ENCODE measurements around the gene BCL2L12.

The BCL2L12 gene

DNA sequence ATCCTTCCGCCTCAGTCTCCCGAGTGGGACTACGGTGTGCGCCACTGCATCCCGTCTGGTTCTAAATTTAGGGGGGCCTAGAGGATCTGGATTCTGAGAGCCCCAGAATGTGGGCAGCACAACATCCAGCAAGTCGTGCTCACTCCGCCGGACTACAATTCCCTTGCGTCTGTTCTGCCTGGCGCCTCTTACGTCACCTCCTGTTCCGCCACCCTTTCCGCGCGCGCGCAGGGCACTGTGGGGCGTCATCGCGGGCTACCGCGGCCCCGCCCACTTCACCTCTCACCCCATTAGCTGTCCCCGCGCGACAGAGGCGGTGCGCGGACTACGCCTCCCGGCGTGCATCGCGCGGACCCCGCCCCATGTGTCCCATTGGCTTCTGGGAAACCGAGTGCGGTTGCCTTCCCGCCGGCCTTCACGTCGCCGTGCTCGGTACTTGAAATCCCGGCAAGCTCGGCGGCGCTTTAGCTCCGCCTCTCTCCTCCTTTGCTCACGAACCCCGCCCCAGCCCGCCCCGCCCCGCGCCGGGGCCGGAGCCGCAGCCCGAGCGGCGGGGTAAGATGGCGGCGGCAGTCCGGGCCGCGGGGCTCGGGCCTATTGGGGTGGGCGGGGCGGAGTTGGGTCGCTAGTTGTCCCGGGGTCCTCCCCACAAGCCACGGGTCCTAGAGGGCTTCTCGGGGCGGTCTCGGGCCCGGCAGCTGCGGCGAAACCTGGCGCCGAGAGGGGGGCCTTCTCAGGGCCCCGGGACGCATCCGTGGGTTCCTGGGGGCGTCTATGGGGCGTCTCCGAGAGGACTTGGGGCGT is 23.8 kb upstream of the BCL2L12 start, which contains the start of gene SCAF1:
Gene SCAF1 (plus strand): TSS at position 522 of the 804 bp plus-strand sequence. CDS start 2,818 bp downstream, outside the sequence.
- peak; percentile 98 to 99 (median 98) for DNase-seq (ENCODE audit: low read depth in 4 of 4, low spot score in 1 of 4)

DNA sequence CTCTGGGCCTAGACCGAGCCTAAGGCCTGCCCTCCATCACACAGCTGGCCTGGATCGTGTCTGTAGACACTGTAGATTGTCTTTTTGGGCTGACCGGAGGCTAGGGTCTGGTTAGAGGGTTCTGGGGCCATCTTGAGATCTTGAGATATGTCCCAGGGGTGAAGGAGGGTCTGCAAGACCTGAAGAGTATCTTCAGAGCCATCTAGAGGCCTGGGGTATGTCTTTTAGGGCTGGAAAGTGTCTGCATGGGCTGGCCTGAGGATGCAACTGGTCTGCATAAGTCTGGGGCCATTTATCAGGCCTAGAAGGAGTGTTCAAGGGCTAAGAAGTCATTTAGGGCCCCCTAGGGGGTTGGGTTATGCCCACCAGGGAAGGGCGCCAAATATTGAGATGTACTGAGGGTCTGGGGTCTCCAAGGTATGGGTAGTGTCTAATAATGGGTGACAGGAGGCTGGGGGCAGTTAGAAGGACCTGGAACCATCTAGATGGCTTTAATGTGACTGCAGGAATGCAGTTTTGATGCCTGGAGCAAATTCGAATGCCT is 23.2 kb upstream of the BCL2L12 start:
- no peak for DNase-seq (ENCODE audit: low read depth in 4 of 4, low spot score in 1 of 4)

DNA sequence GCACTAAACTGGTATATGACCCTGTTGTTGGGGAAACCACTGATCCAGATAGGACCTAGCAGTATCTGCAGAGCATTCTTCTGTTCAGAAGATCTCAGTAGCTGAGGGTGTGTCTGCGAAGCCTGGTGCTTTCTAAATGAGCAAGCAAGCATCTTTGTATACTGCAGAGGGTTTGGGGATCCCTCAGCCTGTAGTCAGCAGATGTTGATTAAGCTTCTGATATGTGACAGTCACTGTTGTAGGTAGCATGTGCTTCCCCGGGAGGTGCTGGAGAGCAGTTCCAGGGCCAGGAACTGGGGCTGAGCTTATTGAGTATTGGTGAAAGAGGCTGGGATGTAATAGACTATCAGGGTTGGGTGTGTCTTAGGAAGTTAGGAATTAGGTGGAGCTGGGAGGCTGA is 22.3 kb upstream of the BCL2L12 start:
- no peak for DNase-seq (ENCODE audit: low read depth in 4 of 4, low spot score in 1 of 4)

DNA sequence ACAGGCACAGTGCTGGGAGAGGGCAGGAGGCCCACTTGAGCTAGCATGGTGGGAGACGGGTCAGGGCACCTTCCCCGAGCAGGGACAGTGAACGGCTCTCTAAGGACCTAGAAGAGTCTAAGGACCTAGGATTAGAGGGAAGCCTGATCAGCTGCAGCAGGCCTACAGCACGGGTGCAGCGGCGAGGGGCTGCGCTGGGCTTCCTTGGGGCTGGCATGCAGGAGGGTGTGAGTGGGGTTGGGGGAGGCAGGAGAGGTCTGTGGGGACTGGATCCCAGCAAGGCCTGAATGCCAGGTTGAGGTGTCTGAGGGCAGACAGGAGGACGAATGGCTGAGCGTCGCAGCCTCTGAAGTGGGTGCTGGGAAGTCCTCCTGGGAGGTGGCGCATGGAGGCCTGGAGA is 20.1 kb upstream of the BCL2L12 start:
- DNase-seq (ENCODE audit: low read depth in 4 of 4, low spot score in 1 of 4) = no peak

DNA sequence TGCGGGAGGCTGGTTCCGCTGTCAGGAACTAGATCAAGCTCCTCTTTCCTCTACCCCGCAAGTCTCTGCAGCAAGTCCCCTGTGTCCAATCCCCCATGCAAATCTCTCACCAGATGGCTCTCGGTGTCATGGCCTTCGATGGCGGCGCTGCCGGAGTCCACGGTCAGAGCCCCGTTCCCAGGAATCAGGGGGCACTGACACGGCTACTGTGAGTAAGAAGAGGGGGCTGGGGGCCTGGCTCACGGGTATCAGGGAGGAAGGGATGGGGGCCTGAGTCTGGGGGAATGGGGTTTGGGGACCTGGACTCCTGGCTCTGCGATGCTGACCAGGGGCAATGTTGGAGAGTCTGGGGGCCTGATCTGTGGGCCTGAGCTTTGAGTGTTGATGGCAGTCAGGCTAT is 19.7 kb upstream of the BCL2L12 start:
- no peak for DNase-seq (ENCODE audit: low read depth in 4 of 4, low spot score in 1 of 4)

DNA sequence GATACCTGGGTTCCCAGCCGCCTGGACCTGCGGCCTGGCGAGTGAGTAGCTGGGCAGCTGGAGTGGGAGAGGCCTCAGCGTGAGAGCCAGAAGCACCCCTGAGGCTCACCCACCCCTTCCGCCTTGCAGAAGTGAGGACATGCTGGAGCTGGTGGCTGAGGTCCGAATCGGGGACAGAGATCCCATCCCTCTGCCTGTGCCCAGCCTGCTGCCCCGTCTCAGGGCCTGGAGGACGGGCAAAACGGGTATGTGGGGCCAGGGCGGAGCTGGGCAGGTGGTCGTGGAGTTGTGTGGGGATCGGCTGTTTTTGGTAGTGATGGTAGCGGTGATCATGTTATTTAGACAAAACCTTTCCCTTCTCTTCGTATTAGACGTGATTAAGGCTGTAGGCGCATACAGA is 19.1 kb upstream of the BCL2L12 start:
- DNase-seq (ENCODE audit: low read depth in 4 of 4, low spot score in 1 of 4) = no peak

DNA sequence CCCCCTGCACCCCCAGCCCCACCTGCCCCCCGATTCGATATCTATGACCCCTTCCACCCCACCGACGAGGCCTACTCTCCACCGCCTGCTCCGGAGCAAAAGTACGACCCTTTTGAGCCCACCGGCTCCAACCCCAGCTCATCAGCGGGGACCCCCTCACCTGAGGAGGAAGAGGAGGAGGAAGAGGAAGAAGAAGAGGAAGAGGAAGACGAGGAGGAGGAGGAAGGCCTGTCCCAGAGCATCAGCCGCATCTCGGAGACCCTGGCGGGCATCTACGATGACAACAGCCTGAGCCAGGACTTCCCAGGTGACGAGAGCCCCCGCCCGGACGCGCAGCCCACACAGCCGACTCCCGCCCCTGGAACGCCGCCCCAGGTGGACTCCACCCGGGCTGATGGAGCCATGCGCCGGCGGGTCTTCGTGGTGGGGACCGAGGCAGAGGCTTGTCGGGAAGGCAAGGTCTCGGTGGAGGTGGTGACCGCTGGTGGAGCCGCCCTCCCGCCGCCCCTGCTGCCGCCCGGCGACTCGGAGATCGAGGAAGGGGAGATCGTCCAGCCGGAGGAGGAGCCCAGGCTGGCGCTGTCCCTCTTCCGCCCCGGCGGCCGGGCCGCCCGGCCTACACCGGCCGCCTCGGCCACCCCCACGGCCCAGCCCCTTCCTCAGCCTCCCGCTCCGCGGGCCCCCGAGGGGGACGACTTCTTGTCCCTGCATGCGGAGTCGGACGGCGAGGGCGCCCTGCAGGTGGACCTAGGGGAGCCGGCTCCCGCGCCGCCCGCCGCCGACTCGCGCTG is 14.5 kb upstream of the BCL2L12 start:
- DNase-seq (ENCODE audit: low read depth in 4 of 4, low spot score in 1 of 4) = no peak

DNA sequence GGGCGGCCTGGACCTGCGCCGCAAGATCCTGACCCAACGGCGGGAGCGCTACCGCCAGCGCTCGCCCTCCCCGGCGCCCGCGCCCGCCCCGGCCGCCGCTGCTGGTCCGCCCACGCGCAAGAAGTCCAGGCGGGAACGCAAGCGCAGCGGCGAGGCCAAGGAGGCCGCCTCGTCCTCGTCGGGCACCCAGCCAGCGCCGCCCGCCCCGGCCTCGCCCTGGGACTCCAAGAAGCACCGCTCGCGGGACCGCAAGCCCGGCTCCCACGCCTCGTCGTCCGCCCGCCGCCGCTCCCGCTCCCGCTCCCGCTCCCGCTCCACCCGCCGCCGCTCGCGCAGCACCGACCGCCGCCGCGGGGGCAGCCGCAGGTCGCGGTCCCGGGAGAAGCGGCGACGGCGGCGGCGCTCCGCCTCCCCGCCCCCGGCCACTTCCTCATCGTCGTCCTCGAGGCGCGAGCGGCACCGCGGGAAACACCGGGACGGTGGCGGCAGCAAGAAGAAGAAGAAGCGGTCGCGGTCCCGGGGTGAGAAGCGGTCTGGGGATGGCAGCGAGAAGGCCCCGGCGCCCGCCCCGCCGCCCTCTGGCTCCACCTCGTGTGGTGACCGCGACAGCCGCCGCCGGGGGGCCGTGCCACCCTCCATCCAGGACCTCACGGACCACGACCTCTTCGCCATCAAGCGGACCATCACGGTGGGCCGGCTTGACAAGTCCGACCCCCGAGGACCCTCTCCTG is 13.7 kb upstream of the BCL2L12 start:
- no peak for DNase-seq (ENCODE audit: low read depth in 4 of 4, low spot score in 1 of 4)

DNA sequence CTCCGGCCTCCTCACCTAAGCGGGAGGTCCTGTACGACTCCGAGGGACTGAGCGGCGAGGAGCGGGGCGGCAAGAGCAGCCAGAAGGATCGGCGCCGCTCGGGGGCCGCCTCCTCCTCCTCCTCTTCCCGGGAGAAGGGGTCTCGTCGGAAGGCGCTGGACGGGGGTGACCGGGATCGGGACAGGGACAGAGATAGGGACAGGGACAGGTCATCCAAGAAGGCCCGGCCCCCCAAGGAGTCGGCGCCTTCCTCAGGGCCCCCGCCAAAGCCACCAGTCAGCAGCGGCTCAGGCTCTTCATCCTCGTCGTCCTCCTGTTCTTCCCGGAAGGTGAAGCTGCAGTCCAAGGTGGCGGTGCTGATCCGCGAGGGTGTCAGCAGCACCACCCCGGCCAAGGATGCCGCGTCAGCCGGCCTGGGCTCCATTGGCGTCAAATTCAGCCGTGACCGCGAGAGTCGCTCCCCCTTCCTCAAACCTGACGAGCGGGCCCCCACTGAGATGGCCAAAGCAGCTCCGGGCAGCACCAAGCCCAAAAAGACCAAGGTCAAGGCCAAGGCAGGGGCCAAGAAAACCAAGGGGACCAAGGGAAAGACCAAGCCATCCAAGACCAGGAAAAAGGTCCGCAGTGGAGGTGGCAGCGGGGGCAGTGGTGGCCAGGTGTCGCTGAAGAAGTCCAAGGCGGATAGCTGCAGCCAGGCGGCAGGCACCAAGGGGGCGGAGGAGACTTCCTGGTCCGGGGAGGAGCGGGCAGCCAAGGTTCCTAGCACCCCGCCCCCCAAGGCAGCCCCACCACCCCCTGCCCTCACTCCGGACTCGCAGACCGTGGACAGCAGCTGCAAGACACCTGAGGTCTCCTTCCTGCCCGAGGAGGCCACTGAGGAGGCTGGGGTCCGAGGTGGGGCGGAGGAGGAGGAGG is 12.9 kb upstream of the BCL2L12 start:
- DNase-seq (ENCODE audit: low read depth in 4 of 4, low spot score in 1 of 4) = no peak

DNA sequence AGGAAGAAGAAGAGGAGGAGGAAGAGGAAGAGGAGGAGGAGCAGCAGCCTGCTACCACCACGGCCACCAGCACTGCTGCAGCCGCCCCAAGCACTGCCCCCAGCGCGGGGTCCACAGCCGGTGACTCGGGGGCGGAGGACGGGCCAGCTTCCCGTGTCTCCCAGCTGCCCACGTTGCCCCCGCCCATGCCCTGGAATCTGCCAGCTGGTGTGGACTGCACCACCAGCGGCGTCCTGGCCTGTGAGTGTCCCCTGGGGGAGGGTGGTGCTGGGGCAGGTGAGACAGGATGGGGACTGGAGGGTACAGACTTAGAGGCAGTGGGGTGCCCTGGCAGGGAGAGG is 12.3 kb upstream of the BCL2L12 start:
- DNase-seq (ENCODE audit: low read depth in 4 of 4, low spot score in 1 of 4) = no peak

DNA sequence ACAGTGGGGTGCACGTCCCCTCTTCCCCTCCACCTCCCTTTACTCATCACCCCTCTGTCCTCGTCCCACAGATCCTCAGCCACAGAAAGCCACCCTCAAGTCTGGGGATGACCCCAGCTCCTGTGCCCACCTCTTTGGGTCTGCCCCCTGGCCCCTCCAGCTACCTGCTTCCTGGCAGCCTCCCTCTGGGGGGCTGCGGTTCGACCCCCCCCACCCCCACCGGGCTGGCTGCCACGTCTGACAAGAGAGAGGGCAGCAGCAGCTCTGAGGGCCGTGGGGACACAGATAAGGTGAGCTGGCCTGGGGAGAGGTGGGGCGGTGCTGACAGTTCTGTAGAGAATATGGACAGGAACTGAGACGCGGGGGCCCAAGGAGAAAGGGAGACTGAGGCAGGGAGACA is 11.2 kb upstream of the BCL2L12 start:
- DNase-seq (ENCODE audit: low read depth in 4 of 4, low spot score in 1 of 4) = no peak

DNA sequence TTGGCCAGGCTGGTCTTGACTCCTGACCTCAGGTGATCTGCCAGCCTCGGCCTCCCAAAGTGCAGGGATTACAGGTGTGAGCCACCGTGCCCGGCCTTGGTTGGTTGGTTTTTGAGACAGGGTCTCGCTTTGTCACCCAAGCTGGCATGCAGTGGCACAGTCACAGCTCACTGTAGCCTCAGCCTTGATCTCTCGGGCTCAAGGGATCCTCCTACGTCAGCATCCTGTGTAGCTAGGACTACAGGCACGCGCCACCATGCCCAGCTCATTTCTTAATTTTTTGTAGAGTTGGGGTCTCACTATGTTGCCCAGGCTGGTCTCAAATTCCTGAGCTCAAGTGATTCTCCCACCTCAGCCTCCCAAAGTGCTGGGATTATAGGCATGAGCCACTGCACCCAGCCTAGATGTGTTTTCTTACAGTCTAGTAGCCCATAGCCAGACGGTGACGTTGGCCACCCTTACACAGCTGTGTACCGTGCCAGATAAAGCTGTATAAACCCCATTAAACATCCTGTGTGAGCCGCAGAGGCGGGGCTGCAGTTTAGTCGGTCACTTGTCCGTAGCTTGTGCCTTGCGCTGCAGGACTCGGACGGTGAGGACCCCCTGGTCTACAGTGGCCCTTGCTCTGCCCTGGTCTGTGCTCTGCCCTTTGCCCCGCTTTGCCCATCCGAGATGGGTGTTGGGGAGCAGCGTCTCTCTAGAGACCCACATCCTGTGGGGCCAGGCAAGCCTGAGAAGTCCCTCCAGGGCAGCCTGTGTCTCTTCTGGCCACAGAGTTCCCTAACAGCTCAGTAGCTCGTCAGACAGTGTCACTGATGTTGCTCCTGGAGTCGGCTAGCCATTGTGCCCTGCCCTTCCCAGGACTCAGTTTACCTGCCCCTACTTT is 9.9 kb upstream of the BCL2L12 start:
- no peak for DNase-seq (ENCODE audit: low read depth in 4 of 4, low spot score in 1 of 4)

DNA sequence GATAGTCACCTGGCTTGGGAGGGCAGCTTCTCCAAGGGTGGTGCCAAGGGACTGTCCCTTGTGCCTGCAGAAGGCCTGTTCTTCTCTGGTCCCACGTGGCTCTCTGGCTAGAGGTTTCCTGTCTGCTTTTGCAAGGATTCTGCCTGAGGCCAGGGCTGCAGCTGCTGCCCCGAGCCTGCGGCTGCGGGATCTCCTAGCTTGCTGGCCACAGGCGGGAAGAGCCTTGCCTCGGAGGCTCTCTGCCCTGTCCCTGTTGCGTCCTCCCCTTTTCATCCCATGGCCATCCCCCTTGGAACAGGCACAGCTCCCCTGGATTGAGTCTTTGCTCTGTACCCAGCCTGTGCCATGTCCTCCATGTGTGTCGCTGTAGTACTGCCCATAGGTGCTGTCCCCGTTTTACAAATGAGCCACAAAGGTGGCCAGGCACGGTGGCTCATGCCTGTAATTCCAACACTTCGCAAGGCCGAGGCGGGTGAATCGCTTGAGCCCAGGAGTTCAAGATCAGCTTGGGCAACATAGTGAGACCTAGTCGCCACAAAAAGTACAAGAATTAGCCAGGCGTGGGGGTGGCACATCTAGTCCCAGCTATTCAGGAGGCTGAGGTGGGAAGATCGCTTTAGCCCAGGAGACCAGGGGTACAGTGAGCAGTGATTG is 9.2 kb upstream of the BCL2L12 start:
- no peak for DNase-seq (ENCODE audit: low read depth in 4 of 4, low spot score in 1 of 4)

DNA sequence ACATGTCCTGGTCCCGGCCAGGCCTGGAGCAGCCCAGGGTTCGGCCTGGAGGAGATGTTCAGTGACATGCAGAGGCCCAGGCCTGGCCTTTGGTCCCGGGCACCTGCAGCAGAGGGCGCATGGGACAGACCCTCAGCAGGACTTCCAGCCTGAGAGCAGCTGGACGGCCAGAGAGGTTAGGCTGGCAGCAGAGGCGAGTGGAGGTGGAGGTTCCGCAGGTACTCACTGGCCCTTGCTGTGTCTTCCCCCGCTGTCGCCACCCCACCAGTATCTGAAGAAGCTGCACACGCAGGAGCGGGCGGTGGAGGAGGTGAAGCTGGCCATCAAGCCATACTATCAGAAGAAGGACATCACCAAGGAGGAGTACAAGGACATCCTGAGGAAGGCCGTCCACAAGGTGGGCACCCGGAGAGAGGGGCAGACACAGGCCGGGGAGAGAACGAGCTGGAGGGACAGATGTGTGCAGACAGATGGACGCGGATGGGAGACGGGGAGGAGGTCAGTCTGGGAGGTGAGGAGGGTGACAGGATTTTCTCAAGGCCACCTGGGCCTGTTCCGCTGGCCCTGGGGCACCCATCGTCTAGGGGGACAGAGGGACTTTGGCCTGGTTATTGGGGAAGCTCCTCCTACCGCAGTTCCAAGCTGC is 8.1 kb upstream of the BCL2L12 start:
- DNase-seq (ENCODE audit: low read depth in 4 of 4, low spot score in 1 of 4) = no peak

DNA sequence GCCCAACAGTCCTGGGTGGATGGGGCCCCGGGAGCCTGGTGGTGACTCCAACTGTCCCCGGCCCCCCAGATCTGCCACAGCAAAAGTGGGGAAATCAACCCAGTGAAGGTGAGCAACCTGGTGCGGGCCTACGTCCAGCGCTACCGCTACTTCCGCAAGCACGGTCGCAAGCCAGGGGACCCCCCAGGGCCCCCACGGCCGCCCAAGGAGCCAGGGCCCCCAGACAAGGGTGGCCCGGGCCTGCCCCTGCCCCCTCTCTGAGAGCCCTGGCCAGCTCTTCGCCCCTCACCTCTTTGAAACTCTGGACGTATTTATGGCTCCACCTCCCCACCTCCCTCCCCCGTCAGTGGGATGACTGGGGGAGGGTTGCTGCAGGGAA is 7.6 kb upstream of the BCL2L12 start:
- DNase-seq (ENCODE audit: low read depth in 4 of 4, low spot score in 1 of 4) = no peak

DNA sequence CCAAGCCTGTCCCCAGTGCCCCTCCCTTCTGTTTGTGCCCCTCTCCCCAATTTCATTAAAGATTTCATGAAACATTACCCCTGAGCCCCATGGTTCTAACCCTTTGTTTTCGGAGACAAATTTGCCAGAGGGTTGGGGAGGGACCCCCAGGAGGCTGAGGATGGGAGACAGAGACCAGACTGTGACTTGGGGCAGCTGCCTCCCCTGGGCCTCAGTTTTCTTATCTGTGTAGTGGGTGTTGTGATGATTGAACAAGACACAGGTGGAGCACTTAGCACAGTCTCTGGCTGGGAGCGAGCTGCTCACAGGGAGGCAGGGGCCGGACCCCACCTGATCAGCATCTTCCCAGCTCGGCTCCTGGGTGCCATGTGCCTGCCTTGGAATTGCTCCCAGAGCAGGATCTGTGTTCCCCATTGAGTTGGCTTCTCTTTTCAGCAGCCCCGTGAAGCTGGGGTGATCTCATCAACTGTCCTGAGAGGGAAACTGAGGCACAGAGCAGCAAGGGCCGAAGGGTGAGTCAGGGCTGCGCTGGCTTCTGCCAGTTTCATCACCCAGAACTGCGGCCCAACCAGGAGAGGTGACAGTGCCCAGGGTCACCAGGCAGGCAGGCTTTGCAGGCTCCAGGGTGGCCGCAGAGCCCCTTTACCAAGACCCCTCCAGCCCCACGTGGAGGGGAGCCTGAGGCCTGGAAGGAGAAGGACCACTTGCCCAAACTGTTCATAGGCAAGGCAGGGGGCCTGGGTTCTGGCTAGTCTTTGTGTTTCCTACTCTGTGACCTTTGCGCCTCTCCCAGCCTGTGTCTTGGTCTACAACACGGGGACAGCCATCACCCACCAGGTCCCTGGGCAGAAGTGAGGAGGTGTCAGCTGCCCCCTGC is 6.9 kb upstream of the BCL2L12 start:
- DNase-seq (ENCODE audit: low read depth in 4 of 4, low spot score in 1 of 4) = no peak

DNA sequence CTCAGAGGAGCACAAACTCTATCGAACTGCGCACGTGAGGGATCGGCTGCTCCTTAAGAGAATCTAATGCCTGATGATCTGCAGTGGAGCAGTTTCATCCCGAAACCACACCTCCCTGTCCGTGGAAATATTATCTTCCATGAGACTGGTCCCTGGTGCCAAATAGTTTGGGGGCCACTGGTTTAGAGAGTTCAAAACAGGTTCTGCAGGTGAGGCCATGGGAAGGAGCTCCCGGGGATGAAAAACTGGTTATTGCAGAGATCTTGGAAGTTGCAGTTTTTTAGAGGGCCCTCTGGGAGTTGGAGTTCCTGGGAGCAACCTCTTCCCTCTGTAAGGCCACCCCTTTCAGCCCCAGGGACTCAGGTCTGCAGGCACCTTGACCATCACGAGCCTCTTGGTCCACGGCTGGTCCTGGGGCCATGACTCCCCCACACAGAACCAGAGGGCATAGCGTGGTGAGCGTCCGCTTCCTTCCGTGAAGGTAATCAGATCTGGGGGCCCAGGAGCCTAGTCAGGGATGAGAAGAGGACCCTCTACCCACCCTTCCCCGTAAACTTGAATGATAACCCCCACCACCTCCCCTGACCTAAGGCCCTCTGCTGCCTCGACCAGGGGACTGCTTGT is 5.3 kb upstream of the BCL2L12 start:
- DNase-seq (ENCODE audit: low read depth in 4 of 4, low spot score in 1 of 4) = no peak
